Cardiac muscle cell (in vitro differentiated cells and primary cell): ENCODE measurements around the gene SLC24A3. TPM values are rescaled to one million over a fixed set of nuclear protein-coding genes. Genes with fewer than 3 reads are reported as not detected.

Experiments
- DNase-seq, 2 donors: peaks; one replicate each; pipeline versions ENCODE4 v3.0.0 to v3.0.0-alpha.2; 2010 to 2017; ENCODE audit warnings: low read depth in 1 of 2, low spot score in 1 of 2
- H3K27ac ChIP-seq: fragments of 200-600 bp; sonication (generic); 2 replicates; pipeline ENCODE4 v1.5.1; 2016
- H3K27me3 ChIP-seq: fragments of 200-600 bp; sonication (generic); 2 replicates; pipeline ENCODE4 v1.6.0; 2016; ENCODE audit warnings: control low read depth
- H3K36me3 ChIP-seq: fragments of 200-600 bp; sonication (generic); 2 replicates; pipeline ENCODE4 v1.5.1; 2016; ENCODE audit warnings: control low read depth
- H3K4me1 ChIP-seq: fragments of 200-600 bp; sonication (generic); 2 replicates; pipeline ENCODE4 v1.8.1; 2017; ENCODE audit warnings: low read depth, mild to moderate bottlenecking, mixed run types
- H3K4me3 ChIP-seq: fragments of 200-600 bp; sonication (generic); 2 replicates; pipeline ENCODE4 v1.5.1; 2016; ENCODE audit warnings: mild to moderate bottlenecking
- H3K9me3 ChIP-seq: fragments of 200-600 bp; sonication (generic); 2 replicates; pipeline ENCODE4 v1.5.1; 2017; ENCODE audit warnings: low read depth, mild to moderate bottlenecking, control low read depth
- CTCF ChIP-seq: IDR thresholded peaks from 2 replicates; pipeline ENCODE4 v1.5.1; 2012; ENCODE audit warnings: low read depth, mild to moderate bottlenecking, low read length
- polyA plus RNA-seq: library from polyadenylated mRNA; unstranded; fragments of >200 nt; fragmentation: Nextera tagmentation; extraction: Ambion mirVana; gene quantifications from 2 replicates; pipeline ENCODE4 v1.2.1, GENCODE V29; 2016
- total RNA-seq: library from RNA; depleted of rRNA; stranded (reverse); fragments of >200 nt; gene quantifications from 2 replicates; pipeline ENCODE4 v1.2.3, GENCODE V29; 2016

The SLC24A3 gene
- total and polyA plus RNA-seq, 2 experiments from 2014 or later, result 1.6 to 1.7 TPM

- Histone ChIP-seq H3K27ac (no peak overlapping the region), H3K4me1 (no peaks in the 10 kb centered on the region), H3K4me3 (no peak overlapping the region), H3K36me3 (no peaks in the 10 kb centered on the region), H3K9me3 (no peaks in the 10 kb centered on the region), H3K27me3 (no peaks in the 10 kb centered on the region)
- DNase-seq, result no peak
- no peak for TF ChIP-seq CTCF
These were observed 172.5 kb downstream of the SLC24A3 start for GRCh38 chr20:19384940-19385339.

GRCh38 chr20:19387251-19387650, 174.8 kb downstream of the SLC24A3 start:
- no peaks in the 10 kb centered on the region for H3K9me3 ChIP-seq
- H3K4me1 ChIP-seq, result no peaks in the 10 kb centered on the region
- no peaks in the 10 kb centered on the region for H3K36me3 ChIP-seq
- no peak for TF ChIP-seq CTCF
- no peaks in the 10 kb centered on the region for H3K27me3 ChIP-seq
- no peak overlapping the region for H3K27ac ChIP-seq
- H3K4me3 ChIP-seq, result no peak overlapping the region
- no peak for DNase-seq

GRCh38 chr20:19392344-19393130, 180.1 kb downstream of the SLC24A3 start:
- Histone ChIP-seq H3K36me3 (no peaks in the 10 kb centered on the region), H3K27me3 (no peaks in the 10 kb centered on the region), H3K4me3 (no peak overlapping the region), H3K4me1 (no peaks in the 10 kb centered on the region), H3K9me3 (no peaks in the 10 kb centered on the region), H3K27ac (no peak overlapping the region)
- no peak for TF ChIP-seq CTCF
- DNase-seq, result no peak

GRCh38 chr20:19396460-19397081, 184.1 kb downstream of the SLC24A3 start:
- no peak for DNase-seq
- Histone ChIP-seq H3K4me1 (no peaks in the 10 kb centered on the region), H3K27me3 (no peaks in the 10 kb centered on the region), H3K4me3 (no peak overlapping the region), H3K9me3 (no peaks in the 10 kb centered on the region), H3K36me3 (no peaks in the 10 kb centered on the region), H3K27ac (no peak overlapping the region)
- TF ChIP-seq CTCF, result no peak

- Histone ChIP-seq H3K36me3 (no peaks in the 10 kb centered on the region), H3K4me1 (no peaks in the 10 kb centered on the region), H3K4me3 (no peak overlapping the region), H3K27ac (no peak overlapping the region), H3K27me3 (no peaks in the 10 kb centered on the region), H3K9me3 (no peaks in the 10 kb centered on the region)
- TF ChIP-seq CTCF, result no peak
- DNase-seq, result no peak
These were observed 184.8 kb downstream of the SLC24A3 start for GRCh38 chr20:19397226-19397625.
